RWPE1 (cell line): Measurements from ENCODE around the gene ASH1L.

Experiments used
- CTCF ChIA-PET: fragments of 350-600 bp; sonication (Branson Sonifier 250); formaldehyde crosslinking; extraction: SDS; loops from one replicate; lab custom pipeline; 2021; lab: Yijun Ruan, JAX
- POLR2A ChIA-PET: fragments of 400-600 bp; formaldehyde crosslinking; extraction: SDS; loops from one replicate; lab custom pipeline; 2020; ENCODE audit warnings: antibody characterized with exemption; ENCODE audit not compliant: low non-redundant PET; lab: Yijun Ruan, JAX
- DNase-seq: peaks from one replicate; pipeline ENCODE4 v3.0.0; 2012; ENCODE audit warnings: low spot score
- H3K27ac ChIP-seq: fragments of 450-650 bp; 2 replicates; pipeline ENCODE4 v1.5.1; 2017
- TF ChIP-seq, protein P1 (sequence below): fragments of 450-650 bp; conservative IDR thresholded peaks from 2 replicates; pipeline ENCODE4 v1.5.1; 2017; ENCODE audit warnings: low read depth, mild to moderate bottlenecking

Gene ASH1L

GRCh38 chr1:155304558-155305063 lies 258.0 kb downstream of the ASH1L start:
- H3K27ac ChIP-seq: no peak overlapping the region
- no peak for DNase-seq
- ChIA-PET POLR2A (no interaction called here), CTCF (interaction anchor here (1.0 kb wide), 1 partner anchor 26 kb away, joined by 3 read pairs; no protein-coding TSS in a partner anchor)
- TF ChIP-seq, protein P1, sequence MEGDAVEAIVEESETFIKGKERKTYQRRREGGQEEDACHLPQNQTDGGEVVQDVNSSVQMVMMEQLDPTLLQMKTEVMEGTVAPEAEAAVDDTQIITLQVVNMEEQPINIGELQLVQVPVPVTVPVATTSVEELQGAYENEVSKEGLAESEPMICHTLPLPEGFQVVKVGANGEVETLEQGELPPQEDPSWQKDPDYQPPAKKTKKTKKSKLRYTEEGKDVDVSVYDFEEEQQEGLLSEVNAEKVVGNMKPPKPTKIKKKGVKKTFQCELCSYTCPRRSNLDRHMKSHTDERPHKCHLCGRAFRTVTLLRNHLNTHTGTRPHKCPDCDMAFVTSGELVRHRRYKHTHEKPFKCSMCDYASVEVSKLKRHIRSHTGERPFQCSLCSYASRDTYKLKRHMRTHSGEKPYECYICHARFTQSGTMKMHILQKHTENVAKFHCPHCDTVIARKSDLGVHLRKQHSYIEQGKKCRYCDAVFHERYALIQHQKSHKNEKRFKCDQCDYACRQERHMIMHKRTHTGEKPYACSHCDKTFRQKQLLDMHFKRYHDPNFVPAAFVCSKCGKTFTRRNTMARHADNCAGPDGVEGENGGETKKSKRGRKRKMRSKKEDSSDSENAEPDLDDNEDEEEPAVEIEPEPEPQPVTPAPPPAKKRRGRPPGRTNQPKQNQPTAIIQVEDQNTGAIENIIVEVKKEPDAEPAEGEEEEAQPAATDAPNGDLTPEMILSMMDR: no peak

- CTCF ChIA-PET: interaction anchor here (0.7 kb wide), 1 partner anchor 567 kb away, joined by 3 read pairs; no protein-coding TSS in a partner anchor
- TF ChIP-seq, protein P1: no peak
Observed at GRCh38 chr1:155301342-155301841, 261.2 kb downstream of the ASH1L start, which contains the start of gene PKLR. Gene PKLR, minus strand, starts transcription at chr1:155301438. Its CDS starts 43 bp downstream, at chr1:155301395.

DNA sequence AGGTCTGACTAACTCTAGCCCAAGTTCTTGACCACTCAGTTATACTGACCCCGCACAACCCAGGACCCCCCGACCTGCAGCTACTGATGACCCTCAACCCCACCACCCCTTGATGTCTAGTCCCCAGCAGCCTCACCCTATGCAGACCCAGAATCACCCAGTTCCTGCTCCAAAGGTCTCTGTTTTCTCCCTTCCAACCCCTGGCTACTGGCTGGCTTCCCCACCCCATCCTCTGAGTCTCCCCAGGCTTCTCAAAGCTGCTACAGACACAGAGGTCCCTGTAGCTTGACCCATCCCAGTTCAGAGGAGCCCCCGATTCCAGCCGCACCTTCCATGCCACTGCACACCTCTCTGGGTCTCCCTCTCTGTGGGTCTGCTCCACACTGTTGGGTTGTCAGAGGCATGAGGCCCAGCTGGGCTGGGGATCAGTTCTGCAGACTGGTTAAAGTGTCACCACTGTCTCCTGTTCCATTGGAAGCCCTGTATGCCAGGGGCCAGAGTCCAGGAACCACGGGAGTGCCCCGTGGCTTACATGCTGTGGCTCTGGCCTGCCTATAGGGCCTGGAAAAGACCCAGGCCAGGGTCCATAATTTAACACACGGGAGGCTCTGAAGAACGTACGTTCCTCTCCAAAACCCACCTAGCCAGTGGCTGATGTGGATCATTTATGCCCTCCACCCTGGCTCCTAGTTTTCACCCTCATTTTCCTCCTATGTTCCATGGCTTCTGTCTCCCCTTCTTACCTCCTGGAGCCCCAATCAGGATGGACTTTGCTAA lies 261.9 kb downstream of the ASH1L start:
- POLR2A ChIA-PET: no interaction called here
- H3K27ac ChIP-seq: no peak overlapping the region
- TF ChIP-seq, protein P1: no peak
- DNase-seq: no peak
- CTCF ChIA-PET: no interaction called here

More at GRCh38 chr1:155301342-155301841, 261.2 kb downstream of the ASH1L start, which contains the start of gene PKLR:
- no peak within 1 kb of the TSS for H3K27ac ChIP-seq
- no peak for DNase-seq
- POLR2A ChIA-PET: no interaction called here

DNA sequence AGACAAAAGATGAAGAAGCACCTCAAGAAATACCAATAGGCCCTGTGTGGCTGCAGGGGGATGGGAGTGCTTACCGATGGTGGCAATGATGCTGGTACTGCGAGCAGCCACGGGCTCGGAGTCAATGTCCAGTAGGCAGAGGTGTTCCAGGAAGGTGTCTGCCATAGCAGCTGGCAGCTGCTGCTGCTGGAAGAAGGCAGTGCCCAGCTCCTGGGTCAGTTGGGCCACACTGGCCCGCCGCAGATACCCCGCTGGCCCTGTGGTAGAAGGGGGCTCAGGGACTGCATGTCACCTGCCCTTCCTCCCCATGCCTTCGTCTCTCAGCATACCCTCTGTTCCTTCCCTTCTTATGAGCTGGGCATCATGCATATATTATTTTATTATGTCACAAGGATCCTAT lies 262.6 kb downstream of the ASH1L start:
- DNase-seq: no peak
- TF ChIP-seq, protein P1: no peak
- H3K27ac ChIP-seq: no peak overlapping the region
- CTCF ChIA-PET: no interaction called here
- POLR2A ChIA-PET: no interaction called here

- H3K27ac ChIP-seq: no peak overlapping the region
- no peak for DNase-seq
- TF ChIP-seq, protein P1: no peak
- CTCF ChIA-PET: interaction anchor here (0.6 to 0.7 kb wide), 2 partner anchors 30 to 464 kb away, joined by 3 read pairs; no protein-coding TSS in a partner anchor
- POLR2A ChIA-PET: no interaction called here
Observed at GRCh38 chr1:155297384-155297783, 265.2 kb downstream of the ASH1L start.

- ChIA-PET CTCF (no interaction called here), POLR2A (no interaction called here)
- H3K27ac ChIP-seq: no peak overlapping the region
- TF ChIP-seq, protein P1: no peak
- no peak for DNase-seq
Observed at GRCh38 chr1:155296661-155297060, 265.9 kb downstream of the ASH1L start.
